Limb (tissue), 2 donors: ENCODE data around the gene GLTP.

Source experiments
- DNase-seq, 2 donors: peaks; one replicate each; pipeline ENCODE4 v3.0.0-alpha.2; 2016; ENCODE audit errors: extremely low spot score in 2 of 2

GLTP gene

GRCh38 chr12:109844983-109845823 lies 35.1 kb downstream of the GLTP start:
- peak; percentile 84 to 94 for DNase-seq

GRCh38 chr12:109844091-109844490 lies 36.2 kb downstream of the GLTP start:
- no peak for DNase-seq

DNA sequence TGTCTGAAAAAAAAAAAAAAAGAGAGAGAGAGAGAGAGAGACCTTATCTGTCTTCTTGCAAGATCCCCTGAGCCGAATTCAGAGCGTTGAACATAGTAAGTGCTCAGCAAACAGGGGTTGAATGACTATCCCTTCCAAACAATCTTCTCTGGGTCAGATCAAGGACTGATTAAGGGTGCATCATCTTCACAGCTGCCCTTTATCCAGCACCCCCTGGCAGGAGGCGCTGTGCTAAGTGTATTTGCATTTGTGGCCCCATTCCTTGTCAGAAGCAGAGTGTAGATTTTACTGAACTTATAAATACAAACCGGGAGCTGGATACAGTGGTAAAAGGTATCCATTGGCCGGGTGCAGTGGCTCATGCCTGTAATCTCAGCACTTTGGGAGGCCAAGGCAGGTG lies 38.3 kb downstream of the GLTP start:
- no peak for DNase-seq

- DNase-seq: no peak
Measured at GRCh38 chr12:109841356-109841755, 39.0 kb downstream of the GLTP start.

GRCh38 chr12:109840305-109841074 lies 39.9 kb downstream of the GLTP start:
- DNase-seq: no peak

DNA sequence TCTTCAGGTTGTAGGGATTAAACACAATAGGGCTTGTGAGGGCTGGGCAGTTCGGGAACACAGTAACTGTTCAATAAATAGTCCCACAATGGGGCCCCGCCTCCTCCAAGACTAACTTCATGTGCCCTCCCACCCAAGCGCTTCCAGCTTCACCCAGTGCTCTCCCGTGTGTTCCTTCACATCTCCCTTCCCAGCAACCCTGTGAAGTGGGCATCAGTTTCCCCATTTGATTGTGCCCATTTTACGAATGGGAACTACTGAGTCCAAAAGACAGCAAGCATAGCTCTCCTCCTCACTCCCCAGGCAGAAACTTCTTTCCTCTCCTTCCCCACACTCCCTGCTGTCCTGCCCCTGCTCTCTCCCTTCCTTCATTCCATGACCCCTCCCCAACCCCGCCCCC lies 40.9 kb downstream of the GLTP start:
- no peak for DNase-seq

DNA sequence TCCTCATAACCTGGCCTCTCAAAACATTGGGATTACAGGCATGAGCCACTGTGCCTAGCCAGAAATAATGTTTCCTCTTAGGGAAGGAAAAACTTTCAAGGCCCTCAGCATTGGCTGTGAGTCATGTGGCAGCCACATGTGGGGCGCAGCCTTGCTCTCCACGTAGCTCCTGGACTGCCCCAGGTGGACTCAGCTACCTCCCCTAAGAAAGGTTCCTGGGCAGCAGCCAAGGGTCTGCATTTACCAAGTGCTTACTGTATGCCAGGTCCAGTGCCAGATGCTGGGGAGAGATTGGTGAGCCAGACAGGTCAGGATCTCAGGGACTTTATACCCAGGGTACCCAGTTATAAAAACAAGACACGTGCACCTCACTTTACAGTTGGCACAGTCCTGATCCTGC lies 43.4 kb downstream of the GLTP start:
- DNase-seq: no peak

- no peak for DNase-seq
Measured at GRCh38 chr12:109835827-109836226, 44.5 kb downstream of the GLTP start.

- DNase-seq: peak in 1 of 2 donors; percentile 79
Measured at GRCh38 chr12:109833307-109834189, 46.8 kb downstream of the GLTP start, which contains the start of gene TRPV4. Gene TRPV4 (minus strand): TSS chr12:109833398. CDS start chr12:109814796, 18,602 bp downstream.

DNA sequence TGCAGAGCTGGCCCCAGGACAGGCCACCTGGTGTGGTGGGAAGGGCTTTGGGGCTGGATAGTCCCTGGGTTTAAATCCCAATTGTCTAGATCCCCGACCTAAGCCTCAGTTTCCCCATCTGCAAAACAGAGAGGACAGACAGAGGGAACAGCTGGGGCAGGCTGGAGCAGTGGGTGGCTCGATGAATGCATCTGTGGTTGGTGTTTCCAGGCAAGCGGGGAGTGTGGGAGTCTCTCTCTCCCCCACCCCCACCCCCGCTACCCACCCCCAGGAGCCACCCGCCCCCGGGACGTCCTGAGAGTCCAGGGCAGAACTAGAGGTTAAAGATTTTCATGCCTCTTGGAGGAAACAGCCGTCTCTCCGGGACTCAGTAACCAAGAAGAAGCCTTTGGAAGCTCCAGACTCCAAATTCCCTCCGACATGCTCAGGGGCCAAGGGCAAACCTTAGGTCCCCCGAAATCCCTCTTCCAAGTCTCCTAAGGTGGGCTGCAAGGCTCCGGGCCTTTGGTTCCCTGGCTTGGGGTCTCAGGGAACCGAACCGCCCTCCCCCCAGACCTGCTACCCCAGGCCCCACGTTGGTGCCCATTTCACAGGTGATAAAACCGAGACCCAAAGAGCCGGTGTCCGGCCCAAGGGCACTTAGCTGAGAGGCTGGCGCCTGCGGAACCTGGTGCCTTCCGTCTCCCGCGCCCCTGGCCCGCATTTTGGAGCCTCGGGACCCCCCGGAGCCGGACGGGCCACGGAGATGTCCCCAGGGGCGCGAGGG lies 47.6 kb downstream of the GLTP start:
- no peak for DNase-seq

DNA sequence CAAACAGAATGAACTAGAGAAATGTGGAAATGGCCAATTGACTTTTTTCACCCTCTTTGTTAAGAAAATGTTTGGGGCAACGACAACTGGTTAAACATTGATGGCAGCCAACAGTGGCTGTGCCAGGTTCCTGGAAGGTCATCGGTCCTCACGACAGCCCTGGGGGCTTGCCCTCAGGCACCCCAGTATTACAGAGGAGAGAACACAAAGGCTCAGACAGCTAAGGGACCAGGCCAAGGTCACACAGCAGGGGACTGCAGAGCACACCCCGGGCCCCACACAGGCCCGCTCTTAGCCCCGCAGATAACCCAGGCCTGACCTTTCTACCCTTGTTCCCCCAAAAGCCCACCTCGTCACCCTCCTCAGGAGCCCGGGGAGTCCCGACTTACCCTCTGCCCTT lies 48.4 kb downstream of the GLTP start:
- DNase-seq: no peak

DNA sequence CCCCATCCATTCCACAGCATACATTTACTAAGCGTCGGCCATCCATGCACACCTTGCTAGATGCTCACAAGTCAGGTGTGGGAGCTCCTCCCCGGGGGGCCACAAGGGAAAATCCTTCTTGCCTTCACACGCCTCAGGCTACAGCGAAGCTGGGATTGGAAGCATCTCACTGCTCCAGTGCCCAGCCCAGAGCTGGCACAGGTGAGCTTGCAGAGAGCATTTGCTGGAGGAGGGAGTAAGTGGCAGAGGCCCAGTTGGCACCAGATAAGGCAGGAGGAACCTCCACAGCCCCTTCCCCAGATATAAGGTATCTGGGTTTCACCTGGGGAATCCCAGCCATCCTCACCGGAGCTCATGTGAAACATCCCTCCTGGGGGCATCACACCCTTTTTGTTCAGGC lies 49.0 kb downstream of the GLTP start:
- no peak for DNase-seq

GRCh38 chr12:109830718-109831117 lies 49.6 kb downstream of the GLTP start:
- DNase-seq: no peak

GRCh38 chr12:109830267-109830666 lies 50.1 kb downstream of the GLTP start:
- DNase-seq: no peak

DNA sequence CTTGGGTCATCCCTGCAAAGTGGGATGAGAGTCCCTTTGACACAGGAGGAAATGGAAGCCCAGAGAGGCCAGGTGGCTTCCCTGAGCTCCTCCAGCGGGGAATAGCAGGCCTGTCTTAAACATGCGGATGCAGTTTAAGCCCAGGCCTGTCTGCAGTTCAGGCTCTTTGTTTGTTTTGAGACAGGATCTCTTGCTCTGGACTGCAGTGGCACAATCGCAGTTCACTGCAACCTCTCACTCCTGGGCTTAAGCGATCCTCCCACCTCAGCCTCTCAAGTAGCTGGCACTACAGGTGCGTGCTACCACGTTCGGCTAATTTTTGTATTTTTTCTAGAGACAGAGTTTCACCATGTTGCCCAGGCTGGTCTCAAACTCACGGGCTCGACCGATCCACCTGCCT lies 50.7 kb downstream of the GLTP start:
- DNase-seq: no peak

DNA sequence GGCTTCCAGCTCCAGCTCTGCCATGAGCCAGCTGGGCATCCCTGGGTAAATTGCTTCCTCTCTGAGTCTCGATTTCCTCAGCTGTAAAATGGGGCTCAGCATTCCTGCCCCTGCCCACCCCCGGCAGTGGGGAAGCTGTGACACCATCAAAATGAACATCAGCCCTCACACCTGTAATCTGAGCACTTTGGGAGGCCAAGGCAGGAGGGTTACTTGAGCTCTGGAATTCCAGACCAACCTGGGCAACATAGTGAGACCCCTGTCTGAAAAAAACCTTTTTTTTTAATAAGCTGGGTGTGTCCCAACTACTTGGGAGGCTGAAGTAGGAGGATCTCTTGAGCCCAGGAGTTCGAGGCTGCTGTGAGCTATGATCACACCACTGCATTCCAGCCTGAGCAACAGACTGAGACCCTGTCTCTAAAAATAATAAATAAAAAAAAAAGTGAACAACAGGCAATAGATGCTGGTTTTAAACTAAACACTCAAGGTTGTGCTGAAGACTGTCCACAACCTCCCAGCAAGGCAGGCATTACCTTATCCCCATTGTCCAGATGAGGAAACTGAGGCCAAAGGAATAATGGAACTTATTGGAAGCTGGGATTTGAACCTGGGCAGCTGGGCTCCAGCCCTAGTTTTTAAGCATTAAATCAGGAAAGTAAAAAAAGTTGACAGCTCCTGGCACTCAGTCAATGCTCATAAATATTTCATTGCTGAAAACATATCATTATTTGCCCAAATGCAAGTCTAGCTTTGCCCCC lies 51.4 kb downstream of the GLTP start:
- no peak for DNase-seq

- DNase-seq: no peak
Measured at GRCh38 chr12:109827566-109828550, 52.5 kb downstream of the GLTP start.

DNA sequence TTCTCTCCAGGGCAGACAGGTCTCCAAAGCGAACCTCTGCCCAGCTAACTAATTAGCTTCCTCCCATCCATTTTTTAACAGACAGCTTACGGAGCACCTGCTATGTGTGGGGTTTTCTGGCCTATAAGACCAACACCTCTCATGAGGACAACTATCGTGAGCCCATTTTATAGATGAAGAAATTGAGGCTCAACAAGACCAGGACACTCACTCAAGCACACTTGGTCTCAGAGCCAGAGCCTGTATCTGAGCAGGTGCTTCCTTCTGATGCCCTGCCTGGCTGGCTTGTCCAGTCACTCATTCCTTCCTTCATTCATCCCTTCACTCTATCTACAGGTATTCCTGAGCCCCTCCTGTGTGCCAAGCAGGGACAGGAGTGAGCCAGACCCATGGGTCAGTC lies 53.3 kb downstream of the GLTP start:
- no peak for DNase-seq

- DNase-seq: no peak
Measured at GRCh38 chr12:109824731-109825130, 55.6 kb downstream of the GLTP start.
